GM19324 (cell line): Measurements from ENCODE around the gene LTBP1.

Experiments used
- ATAC-seq: cut with Tn5 transposase; IDR thresholded peaks from one replicate; pipeline ENCODE4 v1.9.1; 2021; ENCODE audit warnings: mild to moderate bottlenecking, moderate library complexity; ENCODE audit not compliant: unreplicated experiment, low FRiP score

LTBP1 gene

GRCh38 chr2:33321236-33321771, 374.6 kb downstream of the LTBP1 start:
- ATAC-seq, result no peak

- ATAC-seq, result no peak
Observed at GRCh38 chr2:33321876-33322483, 375.2 kb downstream of the LTBP1 start.

GRCh38 chr2:33322612-33323011, 375.9 kb downstream of the LTBP1 start:
- ATAC-seq, result no peak

DNA sequence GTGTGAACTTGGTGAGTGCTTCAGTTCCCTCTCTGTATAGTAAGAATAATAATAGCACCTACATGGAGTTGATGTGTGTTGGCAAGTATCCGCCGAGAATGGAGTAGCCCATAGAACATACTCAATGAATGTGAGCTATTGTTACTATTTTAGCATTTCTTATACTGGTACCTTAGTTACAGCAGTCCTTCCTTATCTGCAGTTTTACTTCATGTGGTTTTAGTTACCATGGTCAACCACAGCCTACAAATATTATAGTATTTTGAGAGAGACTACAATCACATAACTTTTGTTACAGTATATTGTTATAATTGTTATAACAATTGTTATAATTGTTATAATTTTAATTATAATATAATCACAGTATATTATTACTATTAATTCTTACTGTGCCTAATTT, 377.2 kb downstream of the LTBP1 start:
- no peak for ATAC-seq

DNA sequence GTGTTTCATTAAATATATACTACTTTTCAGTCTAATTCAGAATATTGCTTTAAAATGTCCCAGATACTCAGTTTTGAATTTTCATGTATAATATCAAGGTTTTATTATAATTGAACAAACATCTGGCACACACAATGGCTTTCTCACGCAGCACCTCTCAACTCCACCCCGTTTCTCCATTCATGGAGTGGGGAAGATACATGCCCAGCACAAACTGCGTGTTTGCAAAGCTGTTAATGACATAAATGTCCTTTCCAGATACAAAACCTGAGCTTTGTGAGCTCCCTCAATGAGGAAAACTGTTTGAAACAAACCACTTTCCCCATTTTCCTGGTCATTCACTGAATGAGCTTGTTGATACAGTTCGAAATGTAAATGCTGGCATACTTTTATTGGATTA, 379.3 kb downstream of the LTBP1 start:
- ATAC-seq, result no peak

- ATAC-seq, result no peak
Observed at GRCh38 chr2:33333433-33333832, 386.7 kb downstream of the LTBP1 start.

DNA sequence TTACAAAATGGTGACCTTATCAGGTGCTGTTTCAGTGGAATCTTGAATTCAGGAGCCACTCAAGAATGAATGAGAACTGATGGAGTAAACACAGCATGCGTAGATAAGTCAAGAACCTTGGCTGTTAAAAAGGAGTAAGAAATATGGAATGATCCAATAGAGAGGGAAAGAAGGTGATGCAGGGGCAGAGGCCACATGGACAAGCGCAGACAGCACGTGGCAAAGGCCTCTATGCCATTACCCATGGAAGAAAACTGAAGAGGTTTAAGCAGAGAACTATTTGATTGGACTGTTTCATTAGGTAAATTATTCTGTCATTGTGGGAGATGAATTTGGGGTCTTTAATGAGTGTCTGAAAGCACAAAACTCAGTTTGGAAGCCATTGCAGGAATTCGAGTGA, 387.3 kb downstream of the LTBP1 start:
- ATAC-seq, result no peak

- ATAC-seq, result no peak
Observed at GRCh38 chr2:33335516-33335915, 388.8 kb downstream of the LTBP1 start.

GRCh38 chr2:33336036-33336625, 389.4 kb downstream of the LTBP1 start:
- no peak for ATAC-seq

GRCh38 chr2:33337385-33337960, 390.7 kb downstream of the LTBP1 start:
- no peak for ATAC-seq

GRCh38 chr2:33337981-33338380, 391.2 kb downstream of the LTBP1 start:
- ATAC-seq, result no peak

DNA sequence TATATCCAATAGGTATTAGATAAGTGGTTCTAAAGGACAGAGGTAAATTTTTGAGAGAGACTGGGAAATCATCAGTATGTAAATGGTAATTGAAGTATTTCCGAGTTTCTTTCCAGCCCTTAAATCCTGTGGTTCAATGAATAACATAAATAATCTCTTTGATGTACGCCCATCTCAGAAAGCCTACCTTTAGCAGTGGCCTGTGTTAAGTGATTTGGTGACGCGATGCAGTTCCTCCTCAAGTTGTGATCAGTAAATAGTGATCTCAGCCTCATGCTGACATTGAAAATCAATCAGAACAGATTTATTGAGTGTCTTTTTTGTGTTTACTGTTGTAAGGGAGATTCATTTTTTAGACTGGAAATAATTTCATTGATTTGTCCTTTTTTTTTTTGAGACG, 392.5 kb downstream of the LTBP1 start:
- no peak for ATAC-seq

GRCh38 chr2:33340280-33340679, 393.5 kb downstream of the LTBP1 start:
- ATAC-seq, result no peak

DNA sequence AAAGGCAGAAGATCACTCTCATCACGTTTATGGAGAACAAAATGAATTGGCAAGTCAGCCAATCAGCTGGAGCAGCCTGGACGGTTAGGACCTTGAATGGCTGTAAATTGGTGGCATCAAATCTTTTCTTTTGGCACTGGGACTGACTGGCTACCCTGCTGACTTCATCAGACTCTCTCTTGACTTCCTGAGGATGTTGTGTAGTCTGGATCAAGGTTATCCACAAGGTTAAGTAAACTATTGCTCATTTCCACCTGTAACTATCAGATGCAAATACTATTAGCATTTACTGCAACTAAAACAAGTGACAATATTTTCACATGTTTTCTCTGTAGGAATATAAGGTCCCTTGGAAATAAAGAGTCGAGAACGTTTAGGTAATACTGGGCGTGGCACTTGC, 395.4 kb downstream of the LTBP1 start:
- no peak for ATAC-seq

DNA sequence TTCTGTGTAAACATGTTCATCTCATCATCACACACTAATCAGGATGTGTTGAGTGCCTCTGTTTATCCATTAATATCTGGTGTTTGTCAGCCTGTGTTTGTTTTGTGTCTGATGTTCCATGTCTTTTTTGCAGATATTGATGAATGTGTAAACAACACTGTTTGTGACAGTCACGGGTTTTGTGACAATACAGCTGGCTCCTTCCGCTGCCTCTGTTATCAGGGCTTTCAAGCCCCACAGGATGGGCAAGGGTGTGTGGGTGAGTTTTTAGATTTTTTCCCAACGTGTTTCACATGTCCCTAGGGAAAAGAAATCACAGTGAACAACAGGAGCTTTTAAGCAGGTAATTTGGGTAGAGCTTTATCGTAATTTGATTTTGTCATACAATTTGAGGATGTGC, 396.0 kb downstream of the LTBP1 start:
- no peak for ATAC-seq

GRCh38 chr2:33343387-33343895, 396.7 kb downstream of the LTBP1 start:
- ATAC-seq, result no peak

GRCh38 chr2:33344230-33344629, 397.5 kb downstream of the LTBP1 start:
- no peak for ATAC-seq

DNA sequence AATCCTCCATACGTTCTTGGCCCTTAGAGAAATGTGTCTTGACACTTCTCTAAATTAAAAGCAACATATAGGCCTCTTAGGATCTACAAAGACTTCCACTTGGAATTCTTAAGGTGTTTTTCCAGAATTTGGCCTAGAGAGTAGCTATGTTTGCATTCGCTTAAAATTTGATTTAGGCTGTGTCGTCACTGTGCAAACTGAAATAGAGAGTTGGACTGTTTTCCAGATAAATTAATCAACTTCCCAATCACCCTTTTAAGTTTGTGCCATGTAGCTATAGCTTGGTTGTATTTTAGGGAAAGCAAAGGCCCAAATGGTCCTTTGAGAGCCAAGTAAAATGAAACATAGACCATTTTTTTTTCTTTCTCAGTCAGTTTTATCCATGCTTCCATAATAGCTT, 401.1 kb downstream of the LTBP1 start:
- no peak for ATAC-seq

GRCh38 chr2:33350632-33351031, 403.9 kb downstream of the LTBP1 start:
- ATAC-seq, result no peak

DNA sequence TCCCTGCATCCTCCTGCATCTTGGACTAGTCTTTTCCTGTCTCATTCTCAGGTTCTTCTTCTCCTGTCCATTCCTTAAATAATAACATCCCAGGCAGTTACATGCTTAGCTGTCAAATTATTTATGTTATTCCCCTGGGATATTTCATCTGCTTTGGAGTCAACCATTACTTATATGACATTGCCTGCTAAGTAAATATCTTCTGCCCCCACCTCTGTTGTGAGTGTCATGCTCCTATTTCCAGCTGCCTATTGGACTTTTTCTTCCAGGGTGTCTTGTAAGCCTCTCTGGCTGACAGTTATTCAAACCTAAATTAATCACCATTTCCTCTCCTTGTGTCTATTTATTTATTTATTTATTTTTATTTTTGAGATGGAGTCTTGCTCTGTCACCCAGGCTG, 405.0 kb downstream of the LTBP1 start:
- no peak for ATAC-seq

GRCh38 chr2:33354981-33355380, 408.2 kb downstream of the LTBP1 start:
- ATAC-seq, result no peak

DNA sequence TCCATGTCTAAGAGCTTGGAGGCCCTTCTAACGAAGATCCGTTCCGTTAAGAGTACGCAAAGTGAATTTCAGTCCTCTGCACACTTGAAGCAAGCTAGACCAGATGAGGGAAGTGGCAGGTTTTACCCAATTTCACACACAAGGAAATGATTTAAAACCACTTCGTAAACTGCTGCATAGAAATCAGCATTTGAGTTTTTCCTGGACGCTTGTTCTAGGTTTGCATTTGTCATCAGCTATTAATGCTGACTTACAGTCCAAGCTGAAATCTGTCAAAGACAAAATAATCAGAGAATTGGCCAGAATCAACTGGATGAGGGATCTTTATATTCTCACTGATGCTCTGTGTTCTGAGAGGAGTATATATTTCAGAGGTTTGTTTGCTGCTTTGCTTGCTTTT, 412.1 kb downstream of the LTBP1 start:
- no peak for ATAC-seq
